Measurements from ENCODE around the gene NPFFR1.
"Not testable (repeated sequence)": the region's sequence is repeated elsewhere in the genome, so short reads cannot be mapped to it uniquely, and the experiment has no call there.

The NPFFR1 gene

GRCh38 chr10:70258216-70258615, 25.6 kb downstream of the NPFFR1 start:
- Histone ChIP-seq H3K4me1 (ENCODE audit: control insufficient read depth, insufficient read depth, low read length) (no peaks in the 10 kb centered on the region; the same call in 1 of the 2 replicates), H3K27me3 (ENCODE audit: control insufficient read depth, insufficient read depth, low read length) (no peaks in the 10 kb centered on the region), H3K36me3 (ENCODE audit: control insufficient read depth, insufficient read depth, low read length) (no peaks in the 10 kb centered on the region; the same call in 1 of the 2 replicates), H3K4me3 (ENCODE audit: low read length) (no peak overlapping the region), H3K27ac (ENCODE audit: low read length) (no peak overlapping the region), H3K9me3 (ENCODE audit: control insufficient read depth, insufficient read depth, low read length) (no peaks in the 10 kb centered on the region)
- WGBS (ENCODE audit: insufficient coverage, insufficient read length): no CpG with 5 or more reads among the region's 1 CpG
- no peak for DNase-seq (ENCODE audit: low read depth, low spot score)

GRCh38 chr10:70257816-70258215, 26.0 kb downstream of the NPFFR1 start:
- no CpG with 5 or more reads among the region's 8 CpGs for WGBS (ENCODE audit: insufficient coverage, insufficient read length)
- not testable (repeated sequence) for H3K36me3 ChIP-seq (ENCODE audit: control insufficient read depth, insufficient read depth, low read length); H3K4me1 ChIP-seq (ENCODE audit: control insufficient read depth, insufficient read depth, low read length); H3K9me3 ChIP-seq (ENCODE audit: control insufficient read depth, insufficient read depth, low read length); H3K27ac ChIP-seq (ENCODE audit: low read length); H3K4me3 ChIP-seq (ENCODE audit: low read length); H3K27me3 ChIP-seq (ENCODE audit: control insufficient read depth, insufficient read depth, low read length); DNase-seq (ENCODE audit: low read depth, low spot score)

- H3K4me3 ChIP-seq (ENCODE audit: low read length): no peak overlapping the region
- no CpG with 5 or more reads among the region's 2 CpGs for WGBS (ENCODE audit: insufficient coverage, insufficient read length)
- H3K4me1 ChIP-seq (ENCODE audit: control insufficient read depth, insufficient read depth, low read length): no peaks in the 10 kb centered on the region; the same call in 1 of the 2 replicates
- H3K27ac ChIP-seq (ENCODE audit: low read length): no peak overlapping the region
- DNase-seq (ENCODE audit: low read depth, low spot score): no peak
- H3K36me3 ChIP-seq (ENCODE audit: control insufficient read depth, insufficient read depth, low read length): no peaks in the 10 kb centered on the region; the same call in 1 of the 2 replicates
- H3K27me3 ChIP-seq (ENCODE audit: control insufficient read depth, insufficient read depth, low read length): no peaks in the 10 kb centered on the region
- no peaks in the 10 kb centered on the region for H3K9me3 ChIP-seq (ENCODE audit: control insufficient read depth, insufficient read depth, low read length)
Measured at GRCh38 chr10:70256463-70256862, 27.3 kb downstream of the NPFFR1 start.

GRCh38 chr10:70255329-70256299, 28.2 kb downstream of the NPFFR1 start:
- Histone ChIP-seq H3K4me1 (ENCODE audit: control insufficient read depth, insufficient read depth, low read length) (no peaks in the 10 kb centered on the region; the same call in 1 of the 2 replicates), H3K4me3 (ENCODE audit: low read length) (no peak overlapping the region; the same call in 1 of the 2 replicates), H3K9me3 (ENCODE audit: control insufficient read depth, insufficient read depth, low read length) (no peaks in the 10 kb centered on the region), H3K27me3 (ENCODE audit: control insufficient read depth, insufficient read depth, low read length) (no peaks in the 10 kb centered on the region), H3K27ac (ENCODE audit: low read length) (no peak overlapping the region), H3K36me3 (ENCODE audit: control insufficient read depth, insufficient read depth, low read length) (no peaks in the 10 kb centered on the region; the same call in 1 of the 2 replicates)
- WGBS (ENCODE audit: insufficient coverage, insufficient read length): no CpG with 5 or more reads among the region's 73 CpGs
- no peak for DNase-seq (ENCODE audit: low read depth, low spot score)

- H3K27me3 ChIP-seq (ENCODE audit: control insufficient read depth, insufficient read depth, low read length): no peaks in the 10 kb centered on the region
- WGBS (ENCODE audit: insufficient coverage, insufficient read length): no CpG with 5 or more reads among the region's 40 CpGs
- no peaks in the 10 kb centered on the region; the same call in 1 of the 2 replicates for H3K4me1 ChIP-seq (ENCODE audit: control insufficient read depth, insufficient read depth, low read length)
- no peaks in the 10 kb centered on the region; the same call in 1 of the 2 replicates for H3K36me3 ChIP-seq (ENCODE audit: control insufficient read depth, insufficient read depth, low read length)
- no peak overlapping the region for H3K4me3 ChIP-seq (ENCODE audit: low read length)
- no peak for DNase-seq (ENCODE audit: low read depth, low spot score)
- no peaks in the 10 kb centered on the region for H3K9me3 ChIP-seq (ENCODE audit: control insufficient read depth, insufficient read depth, low read length)
- no peak overlapping the region for H3K27ac ChIP-seq (ENCODE audit: low read length)
Measured at GRCh38 chr10:70254778-70255328, 29.0 kb downstream of the NPFFR1 start.

GRCh38 chr10:70253878-70254765, 29.7 kb downstream of the NPFFR1 start:
- Histone ChIP-seq H3K9me3 (ENCODE audit: control insufficient read depth, insufficient read depth, low read length) (no peaks in the 10 kb centered on the region), H3K27ac (ENCODE audit: low read length) (no peak overlapping the region), H3K27me3 (ENCODE audit: control insufficient read depth, insufficient read depth, low read length) (no peaks in the 10 kb centered on the region), H3K4me3 (ENCODE audit: low read length) (no peak overlapping the region), H3K36me3 (ENCODE audit: control insufficient read depth, insufficient read depth, low read length) (no peaks in the 10 kb centered on the region; the same call in 1 of the 2 replicates), H3K4me1 (ENCODE audit: control insufficient read depth, insufficient read depth, low read length) (no peaks in the 10 kb centered on the region; the same call in 1 of the 2 replicates)
- WGBS (ENCODE audit: insufficient coverage, insufficient read length): no CpG with 5 or more reads among the region's 14 CpGs
- DNase-seq (ENCODE audit: low read depth, low spot score): no peak

GRCh38 chr10:70250961-70251680, 32.7 kb downstream of the NPFFR1 start:
- WGBS (ENCODE audit: insufficient coverage, insufficient read length): no CpG with 5 or more reads among the region's 11 CpGs
- Histone ChIP-seq H3K36me3 (ENCODE audit: control insufficient read depth, insufficient read depth, low read length) (no peaks in the 10 kb centered on the region; the same call in 1 of the 2 replicates), H3K4me3 (ENCODE audit: low read length) (no peak overlapping the region), H3K9me3 (ENCODE audit: control insufficient read depth, insufficient read depth, low read length) (no peaks in the 10 kb centered on the region), H3K4me1 (ENCODE audit: control insufficient read depth, insufficient read depth, low read length) (no peaks in the 10 kb centered on the region; the same call in 1 of the 2 replicates), H3K27ac (ENCODE audit: low read length) (no peak overlapping the region), H3K27me3 (ENCODE audit: control insufficient read depth, insufficient read depth, low read length) (no peaks in the 10 kb centered on the region)
- DNase-seq (ENCODE audit: low read depth, low spot score): no peak

- no peak for DNase-seq (ENCODE audit: low read depth, low spot score)
- Histone ChIP-seq H3K4me3 (ENCODE audit: low read length) (no peak overlapping the region), H3K27ac (ENCODE audit: low read length) (no peak overlapping the region), H3K4me1 (ENCODE audit: control insufficient read depth, insufficient read depth, low read length) (no peaks in the 10 kb centered on the region), H3K27me3 (ENCODE audit: control insufficient read depth, insufficient read depth, low read length) (no peaks in the 10 kb centered on the region), H3K36me3 (ENCODE audit: control insufficient read depth, insufficient read depth, low read length) (no peaks in the 10 kb centered on the region), H3K9me3 (ENCODE audit: control insufficient read depth, insufficient read depth, low read length) (no peaks in the 10 kb centered on the region)
- WGBS (ENCODE audit: insufficient coverage, insufficient read length): no CpG with 5 or more reads among the region's 6 CpGs
Measured at GRCh38 chr10:70247360-70247759, 36.4 kb downstream of the NPFFR1 start.

- H3K4me3 ChIP-seq (ENCODE audit: low read length): no peak overlapping the region
- no peaks in the 10 kb centered on the region for H3K4me1 ChIP-seq (ENCODE audit: control insufficient read depth, insufficient read depth, low read length)
- H3K27ac ChIP-seq (ENCODE audit: low read length): no peak overlapping the region
- WGBS (ENCODE audit: insufficient coverage, insufficient read length): no CpG with 5 or more reads among the region's 3 CpGs
- H3K9me3 ChIP-seq (ENCODE audit: control insufficient read depth, insufficient read depth, low read length): no peaks in the 10 kb centered on the region
- no peaks in the 10 kb centered on the region for H3K36me3 ChIP-seq (ENCODE audit: control insufficient read depth, insufficient read depth, low read length)
- H3K27me3 ChIP-seq (ENCODE audit: control insufficient read depth, insufficient read depth, low read length): no peaks in the 10 kb centered on the region
- DNase-seq (ENCODE audit: low read depth, low spot score): no peak
Measured at GRCh38 chr10:70241081-70241480, 42.7 kb downstream of the NPFFR1 start.

Measured in iPS DF 6.9 (cell line).